ENCODE results near the gene DST.
"Not testable (repeated sequence)": the region's sequence is repeated elsewhere in the genome, so short reads cannot be mapped to it uniquely, and the experiment has no call there.

DST gene

GRCh38 chr6:56572788-56573471 is 69.8 kb downstream of the DST start:
- DNase-seq (ENCODE audit: low read depth, low spot score): no peak

GRCh38 chr6:56571605-56572004 is 71.1 kb downstream of the DST start:
- no peak for DNase-seq (ENCODE audit: low read depth, low spot score)

- DNase-seq (ENCODE audit: low read depth, low spot score): no peak
These were observed 72.0 kb downstream of the DST start for GRCh38 chr6:56570413-56571359.

GRCh38 chr6:56567501-56567900 is 75.2 kb downstream of the DST start:
- no peak for DNase-seq (ENCODE audit: low read depth, low spot score)

- not testable (repeated sequence) for DNase-seq (ENCODE audit: low read depth, low spot score)
These were observed 80.0 kb downstream of the DST start for GRCh38 chr6:56562730-56563129.

- DNase-seq (ENCODE audit: low read depth, low spot score): no peak
These were observed 85.7 kb downstream of the DST start for GRCh38 chr6:56556751-56557540.

GRCh38 chr6:56555438-56555872 is 87.2 kb downstream of the DST start:
- DNase-seq (ENCODE audit: low read depth, low spot score): no peak

GRCh38 chr6:56552187-56553130 is 90.2 kb downstream of the DST start:
- DNase-seq (ENCODE audit: low read depth, low spot score): no peak

- no peak for DNase-seq (ENCODE audit: low read depth, low spot score)
These were observed 91.1 kb downstream of the DST start for GRCh38 chr6:56551409-56552120.

GRCh38 chr6:56550301-56550700 is 92.4 kb downstream of the DST start:
- DNase-seq (ENCODE audit: low read depth, low spot score): no peak

GRCh38 chr6:56549014-56549413 is 93.7 kb downstream of the DST start:
- DNase-seq (ENCODE audit: low read depth, low spot score): no peak

- DNase-seq (ENCODE audit: low read depth, low spot score): no peak
These were observed 95.0 kb downstream of the DST start for GRCh38 chr6:56547687-56548086.

- peak; percentile 84 for DNase-seq (ENCODE audit: low read depth, low spot score)
These were observed 100.0 kb downstream of the DST start for GRCh38 chr6:56542364-56543331.

GRCh38 chr6:56541741-56542360 is 100.8 kb downstream of the DST start:
- DNase-seq (ENCODE audit: low read depth, low spot score): no peak

GRCh38 chr6:56541030-56541600 is 101.6 kb downstream of the DST start:
- DNase-seq (ENCODE audit: low read depth, low spot score): no peak

GRCh38 chr6:56540232-56541029 is 102.3 kb downstream of the DST start:
- no peak for DNase-seq (ENCODE audit: low read depth, low spot score)

GRCh38 chr6:56539527-56540105 is 103.1 kb downstream of the DST start:
- no peak for DNase-seq (ENCODE audit: low read depth, low spot score)
